ENCODE measurements around the gene TNNT1.

TNNT1 gene

DNA sequence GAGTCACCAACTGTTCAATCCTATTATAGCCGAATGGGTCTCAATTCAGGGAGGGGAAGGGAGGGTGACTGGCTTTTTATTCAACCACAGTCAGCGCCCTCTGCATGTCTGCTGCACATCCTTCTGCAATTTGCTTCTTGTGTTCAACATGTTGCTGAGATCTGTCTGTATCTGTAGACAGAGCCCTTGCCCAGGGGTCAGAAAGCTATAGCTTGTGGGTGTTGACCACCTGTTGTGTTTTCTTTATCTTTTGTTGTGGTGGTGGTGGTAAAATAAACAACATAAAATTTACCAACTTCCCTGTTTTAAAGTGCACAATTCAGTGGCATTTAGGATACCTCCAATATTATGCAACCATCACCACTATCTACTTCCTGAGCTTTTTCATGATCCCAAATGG, 43.8 kb downstream of the TNNT1 start:
- Histone ChIP-seq H3K4me2 (ENCODE audit: insufficient read depth, low read length) (no peak overlapping the region), H3K79me2 (ENCODE audit: insufficient read depth, low read length) (peaks cover 26% of the 10 kb centered on the region), H3K36me3 (ENCODE audit: insufficient read depth, low read length) (peaks cover 60% of the 10 kb centered on the region), H2AFZ (ENCODE audit: low read depth, low read length) (no peak overlapping the region), H3K27ac (ENCODE audit: low read length) (no peak overlapping the region), H3K27me3 (ENCODE audit: insufficient read depth, low read length, poor library complexity) (no peaks in the 10 kb centered on the region), H3K9ac (ENCODE audit: low read depth, low read length) (no peak overlapping the region), H3K9me3 (ENCODE audit: insufficient read depth, low read length, severe bottlenecking) (no peaks in the 10 kb centered on the region), H3K4me3 (ENCODE audit: low read depth in 1 of 2, low read length in 2 of 2) (no peak overlapping the region), H4K20me1 (ENCODE audit: insufficient read depth, low read length) (peaks cover 31% of the 10 kb centered on the region), H3K4me1 (ENCODE audit: insufficient read depth, low read length) (no peaks in the 10 kb centered on the region)
- DNase-seq, result no peak
- TF ChIP-seq EZH2 (IDR thresholded peaks at IDR 0.05; ENCODE audit: borderline replicate concordance, low read depth, low read length, severe bottlenecking), result no peak
- no peak for TF ChIP-seq CTCF (IDR thresholded peaks at IDR 0.05; ENCODE audit: borderline replicate concordance, extremely low read depth, low read length, poor library complexity, severe bottlenecking)
- no peak for ATAC-seq (ENCODE audit: insufficient read depth, low read depth)

- Histone ChIP-seq H4K20me1 (ENCODE audit: insufficient read depth, low read length) (peaks cover 24% of the 10 kb centered on the region), H3K4me3 (ENCODE audit: low read depth in 1 of 2, low read length in 2 of 2) (no peak overlapping the region), H3K4me2 (ENCODE audit: insufficient read depth, low read length) (no peak overlapping the region), H3K9me3 (ENCODE audit: insufficient read depth, low read length, severe bottlenecking) (no peaks in the 10 kb centered on the region), H2AFZ (ENCODE audit: low read depth, low read length) (no peak overlapping the region), H3K36me3 (ENCODE audit: insufficient read depth, low read length) (peaks cover 65% of the 10 kb centered on the region), H3K9ac (ENCODE audit: low read depth, low read length) (no peak overlapping the region), H3K27me3 (ENCODE audit: insufficient read depth, low read length, poor library complexity) (no peaks in the 10 kb centered on the region), H3K4me1 (ENCODE audit: insufficient read depth, low read length) (no peaks in the 10 kb centered on the region), H3K79me2 (ENCODE audit: insufficient read depth, low read length) (peaks cover 20% of the 10 kb centered on the region; the same call in 1 of the 2 replicates), H3K27ac (ENCODE audit: low read length) (no peak overlapping the region)
- TF ChIP-seq CTCF (IDR thresholded peaks at IDR 0.05; ENCODE audit: borderline replicate concordance, extremely low read depth, low read length, poor library complexity, severe bottlenecking), result no peak
- no peak for TF ChIP-seq EZH2 (IDR thresholded peaks at IDR 0.05; ENCODE audit: borderline replicate concordance, low read depth, low read length, severe bottlenecking)
- DNase-seq (no peak), ATAC-seq (ENCODE audit: insufficient read depth, low read depth) (no peak)
Measured at GRCh38 chr19:55103190-55103589, 45.8 kb downstream of the TNNT1 start.

DNA sequence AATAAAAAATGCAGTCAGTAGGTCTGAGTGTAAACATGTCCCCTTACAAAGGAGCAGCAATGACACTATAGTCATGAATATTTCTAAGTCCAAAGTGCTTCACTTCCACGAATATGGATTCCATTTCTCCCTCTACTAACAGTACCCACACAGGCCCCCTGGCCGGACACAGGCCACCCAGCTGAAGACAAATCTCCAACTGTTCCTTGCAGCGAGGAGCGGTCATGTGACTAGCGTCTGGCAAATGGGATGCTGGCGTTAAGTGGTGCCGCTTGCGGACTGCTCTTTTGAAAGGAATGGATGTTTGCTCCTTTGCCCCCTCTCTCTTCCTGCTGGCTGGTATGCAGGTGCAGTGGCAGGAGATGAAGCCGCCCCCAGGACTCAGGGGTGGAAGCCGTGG, 47.7 kb downstream of the TNNT1 start:
- no peak overlapping the region for H2AFZ ChIP-seq (ENCODE audit: low read depth, low read length)
- H4K20me1 ChIP-seq (ENCODE audit: insufficient read depth, low read length), result peaks cover 24% of the 10 kb centered on the region
- H3K9ac ChIP-seq (ENCODE audit: low read depth, low read length), result no peak overlapping the region
- H3K27ac ChIP-seq (ENCODE audit: low read length), result no peak overlapping the region
- H3K9me3 ChIP-seq (ENCODE audit: insufficient read depth, low read length, severe bottlenecking), result no peaks in the 10 kb centered on the region
- DNase-seq (no peak), ATAC-seq (ENCODE audit: insufficient read depth, low read depth) (no peak)
- no peaks in the 10 kb centered on the region for H3K4me1 ChIP-seq (ENCODE audit: insufficient read depth, low read length)
- peaks cover 13% of the 10 kb centered on the region; the same call in 1 of the 2 replicates for H3K79me2 ChIP-seq (ENCODE audit: insufficient read depth, low read length)
- H3K36me3 ChIP-seq (ENCODE audit: insufficient read depth, low read length), result peaks cover 60% of the 10 kb centered on the region
- H3K27me3 ChIP-seq (ENCODE audit: insufficient read depth, low read length, poor library complexity), result no peaks in the 10 kb centered on the region
- TF ChIP-seq CTCF (IDR thresholded peaks at IDR 0.05; ENCODE audit: borderline replicate concordance, extremely low read depth, low read length, poor library complexity, severe bottlenecking), result no peak
- TF ChIP-seq EZH2 (IDR thresholded peaks at IDR 0.05; ENCODE audit: borderline replicate concordance, low read depth, low read length, severe bottlenecking), result no peak
- H3K4me3 ChIP-seq (ENCODE audit: low read depth in 1 of 2, low read length in 2 of 2), result no peak overlapping the region
- H3K4me2 ChIP-seq (ENCODE audit: insufficient read depth, low read length), result no peak overlapping the region
